Nephron (organoid): ENCODE measurements around the gene GRIK3.

Experiments used
- H3K27ac Mint-ChIP-seq, 3 experiments: 2 replicates each; pipeline ENCODE4 v1.8.0; 2020; ENCODE audit warnings: mixed read lengths in 3 of 3, mild to moderate bottlenecking in 2 of 3, moderate library complexity in 1 of 3
- H3K27me3 Mint-ChIP-seq: 2 replicates; pipeline ENCODE4 v1.8.0; 2021; ENCODE audit warnings: low read depth, mild to moderate bottlenecking, moderate library complexity, mixed read lengths
- H3K36me3 Mint-ChIP-seq: 2 replicates; pipeline ENCODE4 v1.8.0; 2020; ENCODE audit warnings: low read depth, mixed read lengths
- H3K4me1 Mint-ChIP-seq: 2 replicates; pipeline ENCODE4 v1.8.0; 2020; ENCODE audit warnings: mixed read lengths
- H3K4me3 Mint-ChIP-seq, 3 experiments: 2 replicates each; pipeline ENCODE4 v1.8.0; 2020; ENCODE audit warnings: mild to moderate bottlenecking in 3 of 3, mixed read lengths in 3 of 3, moderate library complexity in 2 of 3
- H3K9me3 Mint-ChIP-seq: 2 replicates; pipeline ENCODE4 v1.8.0; 2020; ENCODE audit warnings: mixed read lengths
- TF ChIP-seq, protein P1 (sequence below), 3 experiments: fragments of 200-600 bp; sonication (generic); IDR thresholded peaks; one replicate each; pipeline ENCODE4 v1.5.0; 2021; ENCODE audit warnings: antibody characterized with exemption in 3 of 3; ENCODE audit not compliant: unreplicated experiment in 3 of 3

GRIK3 gene

DNA sequence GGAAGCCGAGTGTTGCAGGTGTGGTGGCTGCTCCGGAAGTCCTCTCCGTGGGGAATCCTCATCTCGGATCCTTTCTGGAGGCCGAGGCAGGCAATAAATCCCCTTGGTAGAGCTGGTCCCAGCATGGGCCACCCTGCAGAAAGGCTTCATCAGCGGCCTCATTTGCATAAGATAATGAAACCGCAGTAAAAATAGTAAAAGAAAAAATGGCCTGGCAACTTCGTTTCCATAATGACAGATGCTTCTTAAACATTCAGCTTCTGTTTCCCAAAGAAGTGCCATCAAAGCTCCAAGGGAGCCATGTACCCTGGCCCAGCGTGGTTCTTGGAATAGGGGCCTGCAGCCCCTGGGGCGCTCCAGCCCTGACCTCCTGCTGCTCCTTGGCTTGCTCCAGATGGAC, 244.1 kb downstream of the GRIK3 start:
- no peak overlapping the region for H3K27ac Mint-ChIP-seq
- H3K4me1 Mint-ChIP-seq, result no peaks in the 10 kb centered on the region
- H3K9me3 Mint-ChIP-seq, result no peaks in the 10 kb centered on the region
- H3K36me3 Mint-ChIP-seq, result no peaks in the 10 kb centered on the region
- H3K27me3 Mint-ChIP-seq, result peaks cover 53% of the 10 kb centered on the region
- H3K4me3 Mint-ChIP-seq, result no peak overlapping the region
- TF ChIP-seq, protein P1, sequence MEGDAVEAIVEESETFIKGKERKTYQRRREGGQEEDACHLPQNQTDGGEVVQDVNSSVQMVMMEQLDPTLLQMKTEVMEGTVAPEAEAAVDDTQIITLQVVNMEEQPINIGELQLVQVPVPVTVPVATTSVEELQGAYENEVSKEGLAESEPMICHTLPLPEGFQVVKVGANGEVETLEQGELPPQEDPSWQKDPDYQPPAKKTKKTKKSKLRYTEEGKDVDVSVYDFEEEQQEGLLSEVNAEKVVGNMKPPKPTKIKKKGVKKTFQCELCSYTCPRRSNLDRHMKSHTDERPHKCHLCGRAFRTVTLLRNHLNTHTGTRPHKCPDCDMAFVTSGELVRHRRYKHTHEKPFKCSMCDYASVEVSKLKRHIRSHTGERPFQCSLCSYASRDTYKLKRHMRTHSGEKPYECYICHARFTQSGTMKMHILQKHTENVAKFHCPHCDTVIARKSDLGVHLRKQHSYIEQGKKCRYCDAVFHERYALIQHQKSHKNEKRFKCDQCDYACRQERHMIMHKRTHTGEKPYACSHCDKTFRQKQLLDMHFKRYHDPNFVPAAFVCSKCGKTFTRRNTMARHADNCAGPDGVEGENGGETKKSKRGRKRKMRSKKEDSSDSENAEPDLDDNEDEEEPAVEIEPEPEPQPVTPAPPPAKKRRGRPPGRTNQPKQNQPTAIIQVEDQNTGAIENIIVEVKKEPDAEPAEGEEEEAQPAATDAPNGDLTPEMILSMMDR (IDR thresholded peaks at IDR 0.05; ENCODE audit: unreplicated experiment in 3 of 3), result no peak

DNA sequence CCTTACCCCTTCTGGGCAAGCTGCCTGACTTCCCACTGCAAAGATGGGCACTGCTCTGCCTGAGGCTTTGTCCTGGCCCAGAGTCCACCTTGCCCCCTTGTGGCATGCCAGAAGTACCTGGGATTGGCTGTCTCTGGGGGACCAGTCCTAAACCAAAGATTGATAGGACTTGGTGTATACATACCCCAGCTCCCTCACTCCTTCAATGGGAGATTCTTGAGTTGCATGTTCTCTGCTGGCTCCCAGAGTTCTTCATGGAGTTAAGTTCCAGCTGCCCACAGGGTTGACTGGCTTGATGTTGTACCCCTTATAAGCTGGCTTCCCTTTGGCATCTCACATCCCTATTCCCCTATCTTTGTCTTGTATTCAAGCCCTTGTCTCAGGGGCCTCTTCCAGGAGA, 244.8 kb downstream of the GRIK3 start:
- H3K27ac Mint-ChIP-seq, result no peak overlapping the region
- TF ChIP-seq, protein P1 (IDR thresholded peaks at IDR 0.05; ENCODE audit: unreplicated experiment in 3 of 3), result no peak
- no peaks in the 10 kb centered on the region for H3K9me3 Mint-ChIP-seq

DNA sequence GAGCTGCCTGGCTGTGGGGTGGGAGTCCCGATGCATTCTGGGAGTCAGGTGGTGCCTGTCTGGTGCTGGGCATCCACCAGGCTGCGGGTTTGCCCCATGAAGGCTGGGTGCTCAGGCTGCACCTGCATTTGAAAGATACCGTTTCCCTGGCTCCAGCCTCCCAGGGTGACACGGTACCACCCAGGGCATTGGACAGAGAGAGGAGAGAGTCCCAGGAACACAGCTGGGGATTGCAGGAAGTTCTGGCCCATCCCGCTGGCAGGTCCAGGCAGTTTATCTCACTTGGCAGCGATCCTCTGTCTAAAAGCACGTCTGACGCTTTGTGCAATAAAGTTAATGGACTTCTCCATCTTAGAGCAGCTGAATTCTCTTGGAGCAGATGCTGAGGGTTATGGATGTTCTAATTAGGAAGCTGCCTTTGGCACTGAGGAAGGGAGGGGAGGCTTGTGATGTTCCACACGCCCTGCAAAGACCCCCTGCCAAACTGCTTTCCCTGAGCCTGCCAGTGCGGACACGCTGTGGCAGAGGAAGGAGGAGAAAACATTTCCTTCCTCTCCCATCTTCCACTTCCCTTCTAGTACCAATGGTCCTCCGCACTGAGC, 246.9 kb downstream of the GRIK3 start:
- Mint-ChIP-seq H3K27me3 (peaks cover 65% of the 10 kb centered on the region), H3K36me3 (no peaks in the 10 kb centered on the region), H3K9me3 (no peaks in the 10 kb centered on the region), H3K27ac (no peak overlapping the region), H3K4me1 (peaks cover 8% of the 10 kb centered on the region), H3K4me3 (no peak overlapping the region)
- TF ChIP-seq, protein P1 (IDR thresholded peaks at IDR 0.05; ENCODE audit: unreplicated experiment in 3 of 3), result no peak

More for the DNA sequence above, 244.8 kb downstream of the GRIK3 start:
- peaks cover 1% of the 10 kb centered on the region for H3K4me1 Mint-ChIP-seq
- H3K4me3 Mint-ChIP-seq, result no peak overlapping the region
- H3K27me3 Mint-ChIP-seq, result peaks cover 52% of the 10 kb centered on the region
- H3K36me3 Mint-ChIP-seq, result no peaks in the 10 kb centered on the region

DNA sequence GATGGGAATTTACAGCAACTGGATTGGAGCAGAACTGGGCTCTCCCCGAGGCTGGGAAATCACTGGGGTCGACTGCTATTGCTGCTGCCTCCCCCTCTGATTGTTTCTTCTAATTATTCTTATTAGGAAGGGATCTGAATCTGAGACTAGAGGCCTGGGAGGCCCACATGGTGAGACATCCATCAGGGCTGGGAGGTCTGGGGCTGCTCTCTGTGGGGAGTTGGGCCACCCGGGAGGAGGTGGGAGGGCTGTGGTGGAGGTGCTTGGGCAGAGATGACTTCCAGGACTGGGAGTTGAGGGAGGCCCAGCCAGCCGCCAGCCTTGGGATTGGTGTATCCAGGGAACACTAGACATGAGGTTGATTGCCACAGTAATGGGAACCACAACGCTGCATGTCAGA, 247.9 kb downstream of the GRIK3 start:
- Mint-ChIP-seq H3K27me3 (peaks cover 67% of the 10 kb centered on the region), H3K36me3 (no peaks in the 10 kb centered on the region), H3K4me3 (no peak overlapping the region), H3K27ac (peak overlapping the region in 1 of 3 experiments; percentile 16), H3K9me3 (no peaks in the 10 kb centered on the region), H3K4me1 (peaks cover 8% of the 10 kb centered on the region)
- TF ChIP-seq, protein P1 (IDR thresholded peaks at IDR 0.05; ENCODE audit: unreplicated experiment in 3 of 3), result no peak

DNA sequence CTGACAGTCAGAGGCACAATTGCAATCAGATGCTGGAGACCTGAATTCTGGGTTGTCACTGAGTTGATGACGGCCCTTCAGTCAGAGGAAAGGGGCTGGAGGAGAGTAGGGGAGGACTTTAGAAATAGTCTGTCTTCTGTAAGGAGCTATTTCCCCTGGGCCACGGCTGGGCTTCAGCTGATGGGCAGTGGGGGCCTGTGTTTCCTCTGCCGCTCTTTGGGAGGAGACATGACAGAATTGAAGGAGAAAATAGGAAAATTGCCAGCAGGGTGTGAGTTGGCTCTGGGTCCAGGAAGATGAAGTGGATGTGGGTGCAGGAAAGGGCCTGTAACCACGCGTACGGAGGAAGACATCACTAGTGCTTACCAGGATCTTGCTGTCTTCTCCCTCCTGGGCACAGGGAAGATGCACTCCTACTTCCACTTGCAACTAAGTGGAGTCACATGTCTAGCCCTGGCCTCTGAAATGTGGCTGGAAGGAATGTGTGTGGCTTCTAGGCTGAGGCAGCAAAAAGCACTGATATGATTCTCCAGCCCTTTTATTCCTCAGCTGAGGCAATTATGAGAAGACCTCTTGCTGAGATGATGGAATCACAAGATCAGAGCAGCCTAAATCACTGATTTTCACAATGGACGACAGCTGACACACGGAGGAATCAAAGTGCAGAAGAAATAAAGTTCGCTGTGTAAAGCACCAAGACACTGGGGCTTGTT, 250.0 kb downstream of the GRIK3 start:
- H3K27me3 Mint-ChIP-seq, result peaks cover 61% of the 10 kb centered on the region
- no peak overlapping the region for H3K27ac Mint-ChIP-seq
- H3K9me3 Mint-ChIP-seq, result no peaks in the 10 kb centered on the region
- no peak overlapping the region for H3K4me3 Mint-ChIP-seq
- no peaks in the 10 kb centered on the region for H3K36me3 Mint-ChIP-seq
- peaks cover 10% of the 10 kb centered on the region for H3K4me1 Mint-ChIP-seq
- TF ChIP-seq, protein P1 (IDR thresholded peaks at IDR 0.05; ENCODE audit: unreplicated experiment in 3 of 3), result no peak

DNA sequence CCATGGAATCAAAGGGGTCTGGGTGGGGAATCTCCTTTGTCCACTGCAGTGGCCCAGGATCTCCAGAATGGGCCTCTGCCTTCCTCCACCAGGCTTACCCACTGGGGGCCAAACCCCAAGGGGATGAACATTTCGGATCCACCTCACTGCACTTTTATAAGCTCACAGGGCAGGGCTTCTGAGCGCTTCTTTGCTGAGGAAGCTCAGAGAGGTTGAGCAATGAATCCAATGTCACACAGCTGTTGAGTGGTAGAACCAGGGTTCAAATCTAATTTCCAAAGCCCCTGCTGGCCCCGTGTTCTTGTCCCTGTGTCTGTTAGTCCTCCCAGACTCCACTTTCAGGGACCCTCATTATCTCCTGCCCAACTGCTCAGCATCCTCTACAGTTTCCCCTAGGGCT, 250.8 kb downstream of the GRIK3 start:
- Mint-ChIP-seq H3K4me1 (peaks cover 14% of the 10 kb centered on the region), H3K36me3 (no peaks in the 10 kb centered on the region), H3K4me3 (no peak overlapping the region), H3K27ac (no peak overlapping the region), H3K9me3 (no peaks in the 10 kb centered on the region), H3K27me3 (peaks cover 60% of the 10 kb centered on the region)
- TF ChIP-seq, protein P1 (IDR thresholded peaks at IDR 0.05; ENCODE audit: unreplicated experiment in 3 of 3), result no peak
